ENCODE data around the gene AKAP12.

- TF ChIP-seq POLR2A (IDR thresholded peaks at IDR 0.05) (no peak), CTCF (IDR thresholded peaks at IDR 0.05) (no peak)
Measured at GRCh38 chr6:151400473-151400872, 160.7 kb downstream of the AKAP12 start.
